GM21381 (cell line): ENCODE results near the gene TEX38.

Experiments used
- ATAC-seq: cut with Tn5 transposase; IDR thresholded peaks from one replicate; pipeline ENCODE4 v1.9.1; 2021; ENCODE audit warnings: mild to moderate bottlenecking, moderate library complexity; ENCODE audit not compliant: unreplicated experiment

The TEX38 gene

GRCh38 chr1:46721204-46721603 lies 49.5 kb downstream of the TEX38 start:
- ATAC-seq = no peak

GRCh38 chr1:46721686-46722205 lies 50.1 kb downstream of the TEX38 start:
- ATAC-seq = no peak
